Dermis blood vessel endothelial cell (primary cell): ENCODE data around the gene SMLR1. TPM values are rescaled to one million over a fixed set of nuclear protein-coding genes. Genes with fewer than 3 reads are reported as not detected.

ENCODE experiments used
- total RNA-seq: library from RNA; depleted of rRNA; stranded (reverse); fragments of >200 nt; gene quantifications from 2 replicates; pipeline ENCODE4 v1.2.3, GENCODE V29; 2014

Gene SMLR1
- total RNA-seq, 1 donor from 2014 or later, result not detected

Other genes starting within 250 kb of the SMLR1 start
- gene EPB41L2, start 235.8 kb downstream of the SMLR1 start, total RNA-seq, result 94.4 and 200 TPM in 2 replicates